ENCODE results near the gene EVX2. TPM values are rescaled to one million over a fixed set of nuclear protein-coding genes. Genes with fewer than 3 reads are reported as not detected.
A peak's percentile ranks its signal among the peaks of the same experiment; 100 is the strongest.

The EVX2 gene
- total RNA-seq (2021), result 0.05 TPM in 1 of 3 replicates, not detected in the others
- not detected for Bru-seq, nascent RNA
- long read RNA-seq, experiment 1, result 0 reads
- long read RNA-seq, experiment 2, result 0 reads
- long read RNA-seq, experiment 3, result 0 reads

- ATAC-seq (no peak), DNase-seq (ENCODE audit: low spot score) (no peak)
- POLR2A ChIA-PET, result no interaction called here
- Mint-ChIP-seq H3K36me3 (peaks cover 3% of the 10 kb centered on the region; the same call in 1 of the 2 replicates), H3K27ac (no peak within 1 kb of the TSS), H3K4me1 (peaks cover 56% of the 10 kb centered on the region), H3K4me3 (peak within 1 kb of the TSS; percentile 53), H3K27me3 (ENCODE audit: low read depth) (peaks cover 98% of the 10 kb centered on the region), H3K9me3 (no peaks in the 10 kb centered on the region)
- CTCF ChIA-PET, result interaction anchor here (0.5 to 1.6 kb wide), 3 partner anchors 82 to 1369 kb away, joined by 3 to 4 read pairs (median 3); partner anchors contain the start of gene LNPK
- TF ChIP-seq, protein P1, sequence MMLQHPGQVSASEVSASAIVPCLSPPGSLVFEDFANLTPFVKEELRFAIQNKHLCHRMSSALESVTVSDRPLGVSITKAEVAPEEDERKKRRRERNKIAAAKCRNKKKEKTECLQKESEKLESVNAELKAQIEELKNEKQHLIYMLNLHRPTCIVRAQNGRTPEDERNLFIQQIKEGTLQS (CRISPR knock-in tag; conservative IDR thresholded peaks at IDR 0.05), result no peak
- TF ChIP-seq CBFB (CRISPR knock-in tag; IDR thresholded peaks at IDR 0.05; ENCODE audit: low read depth), result no peak
- no peak for TF ChIP-seq FOXK1 (CRISPR knock-in tag; IDR thresholded peaks at IDR 0.05)
- TF ChIP-seq, protein P2, sequence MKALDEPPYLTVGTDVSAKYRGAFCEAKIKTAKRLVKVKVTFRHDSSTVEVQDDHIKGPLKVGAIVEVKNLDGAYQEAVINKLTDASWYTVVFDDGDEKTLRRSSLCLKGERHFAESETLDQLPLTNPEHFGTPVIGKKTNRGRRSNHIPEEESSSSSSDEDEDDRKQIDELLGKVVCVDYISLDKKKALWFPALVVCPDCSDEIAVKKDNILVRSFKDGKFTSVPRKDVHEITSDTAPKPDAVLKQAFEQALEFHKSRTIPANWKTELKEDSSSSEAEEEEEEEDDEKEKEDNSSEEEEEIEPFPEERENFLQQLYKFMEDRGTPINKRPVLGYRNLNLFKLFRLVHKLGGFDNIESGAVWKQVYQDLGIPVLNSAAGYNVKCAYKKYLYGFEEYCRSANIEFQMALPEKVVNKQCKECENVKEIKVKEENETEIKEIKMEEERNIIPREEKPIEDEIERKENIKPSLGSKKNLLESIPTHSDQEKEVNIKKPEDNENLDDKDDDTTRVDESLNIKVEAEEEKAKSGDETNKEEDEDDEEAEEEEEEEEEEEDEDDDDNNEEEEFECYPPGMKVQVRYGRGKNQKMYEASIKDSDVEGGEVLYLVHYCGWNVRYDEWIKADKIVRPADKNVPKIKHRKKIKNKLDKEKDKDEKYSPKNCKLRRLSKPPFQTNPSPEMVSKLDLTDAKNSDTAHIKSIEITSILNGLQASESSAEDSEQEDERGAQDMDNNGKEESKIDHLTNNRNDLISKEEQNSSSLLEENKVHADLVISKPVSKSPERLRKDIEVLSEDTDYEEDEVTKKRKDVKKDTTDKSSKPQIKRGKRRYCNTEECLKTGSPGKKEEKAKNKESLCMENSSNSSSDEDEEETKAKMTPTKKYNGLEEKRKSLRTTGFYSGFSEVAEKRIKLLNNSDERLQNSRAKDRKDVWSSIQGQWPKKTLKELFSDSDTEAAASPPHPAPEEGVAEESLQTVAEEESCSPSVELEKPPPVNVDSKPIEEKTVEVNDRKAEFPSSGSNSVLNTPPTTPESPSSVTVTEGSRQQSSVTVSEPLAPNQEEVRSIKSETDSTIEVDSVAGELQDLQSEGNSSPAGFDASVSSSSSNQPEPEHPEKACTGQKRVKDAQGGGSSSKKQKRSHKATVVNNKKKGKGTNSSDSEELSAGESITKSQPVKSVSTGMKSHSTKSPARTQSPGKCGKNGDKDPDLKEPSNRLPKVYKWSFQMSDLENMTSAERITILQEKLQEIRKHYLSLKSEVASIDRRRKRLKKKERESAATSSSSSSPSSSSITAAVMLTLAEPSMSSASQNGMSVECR (CRISPR knock-in tag; IDR thresholded peaks at IDR 0.05; ENCODE audit: borderline replicate concordance), result no peak
- no peak for TF ChIP-seq FOXP1 (CRISPR knock-in tag; IDR thresholded peaks at IDR 0.05; ENCODE audit: borderline replicate concordance)
- no peak for TF ChIP-seq E2F4 (CRISPR knock-in tag; IDR thresholded peaks at IDR 0.05; ENCODE audit: borderline replicate concordance, low read depth)
- no peak for TF ChIP-seq JAZF1 (CRISPR knock-in tag; IDR thresholded peaks at IDR 0.05)
- TF ChIP-seq ZNF263 (CRISPR knock-in tag; IDR thresholded peaks at IDR 0.05; ENCODE audit: low read depth), result no peak
These were observed at the start of gene EVX2 for GRCh38 chr2:176083796-176084261. TSS of gene EVX2 (minus strand) at chr2:176083962. CDS start at chr2:176083776, 186 bp downstream.

GRCh38 chr2:176133389-176133788, 49.6 kb upstream of the EVX2 start:
- 0 out of 2 replicates have a peak, but pooled peaks cover 2% of the 10 kb centered on the region for H3K36me3 Mint-ChIP-seq
- CTCF ChIA-PET, result interaction anchor here (2.4 kb wide), 1 partner anchor 322 kb away, joined by 9 read pairs; no protein-coding TSS in a partner anchor
- peaks cover 31% of the 10 kb centered on the region for H3K4me1 Mint-ChIP-seq
- H3K4me3 Mint-ChIP-seq, result no peak overlapping the region
- TF ChIP-seq, protein P3, sequence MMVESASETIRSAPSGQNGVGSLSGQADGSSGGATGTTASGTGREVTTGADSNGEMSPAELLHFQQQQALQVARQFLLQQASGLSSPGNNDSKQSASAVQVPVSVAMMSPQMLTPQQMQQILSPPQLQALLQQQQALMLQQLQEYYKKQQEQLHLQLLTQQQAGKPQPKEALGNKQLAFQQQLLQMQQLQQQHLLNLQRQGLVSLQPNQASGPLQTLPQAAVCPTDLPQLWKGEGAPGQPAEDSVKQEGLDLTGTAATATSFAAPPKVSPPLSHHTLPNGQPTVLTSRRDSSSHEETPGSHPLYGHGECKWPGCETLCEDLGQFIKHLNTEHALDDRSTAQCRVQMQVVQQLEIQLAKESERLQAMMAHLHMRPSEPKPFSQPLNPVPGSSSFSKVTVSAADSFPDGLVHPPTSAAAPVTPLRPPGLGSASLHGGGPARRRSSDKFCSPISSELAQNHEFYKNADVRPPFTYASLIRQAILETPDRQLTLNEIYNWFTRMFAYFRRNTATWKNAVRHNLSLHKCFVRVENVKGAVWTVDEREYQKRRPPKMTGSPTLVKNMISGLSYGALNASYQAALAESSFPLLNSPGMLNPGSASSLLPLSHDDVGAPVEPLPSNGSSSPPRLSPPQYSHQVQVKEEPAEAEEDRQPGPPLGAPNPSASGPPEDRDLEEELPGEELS (CRISPR knock-in tag; IDR thresholded peaks at IDR 0.05), result no peak
- TF ChIP-seq ZNF232 (CRISPR knock-in tag; IDR thresholded peaks at IDR 0.05) (no peak), RELA (CRISPR knock-in tag; IDR thresholded peaks at IDR 0.05; ENCODE audit: borderline replicate concordance) (no peak), NR1H2 (CRISPR knock-in tag; IDR thresholded peaks at IDR 0.05) (no peak), ZNF416 (CRISPR knock-in tag; IDR thresholded peaks at IDR 0.05) (no peak), IRF2 (CRISPR knock-in tag; IDR thresholded peaks at IDR 0.05; ENCODE audit: borderline replicate concordance, low read depth) (no peak)
- POLR2A ChIA-PET, result no interaction called here
- DNase-seq (ENCODE audit: low spot score) (no peak), ATAC-seq (no peak)
- peaks cover 98% of the 10 kb centered on the region for H3K27me3 Mint-ChIP-seq (ENCODE audit: low read depth)
- no peaks in the 10 kb centered on the region for H3K9me3 Mint-ChIP-seq
- no peak overlapping the region for H3K27ac Mint-ChIP-seq

Measured in WTC11 (cell line).